ENCODE measurements around the gene DCDC2C. TPM values are rescaled to one million over a fixed set of nuclear protein-coding genes. Genes with fewer than 3 reads are reported as not detected.

Gene DCDC2C
- total and polyA plus RNA-seq, 2 experiments from 2014 or later, result 0.45 TPM; not detected in 1

DNA sequence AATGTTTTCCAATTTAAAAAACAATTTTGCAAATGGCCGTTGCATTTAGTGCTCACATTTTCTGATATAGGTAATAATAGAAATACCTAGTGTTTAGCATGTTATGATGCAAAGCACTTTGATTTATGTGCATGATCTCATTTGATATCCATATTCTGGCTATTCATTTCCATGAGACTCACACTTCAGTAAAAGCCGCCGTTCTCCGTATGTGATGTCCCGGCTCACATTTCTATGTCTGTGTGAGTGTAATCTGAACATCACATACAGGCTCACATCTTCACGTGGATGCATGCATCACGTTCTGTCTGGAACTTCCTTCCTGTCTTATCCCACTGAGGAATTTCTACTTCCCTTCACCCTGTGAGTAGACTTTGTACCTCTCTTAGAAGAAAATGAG lies 45.8 kb downstream of the DCDC2C start (continued):
- TF ChIP-seq, protein P1, sequence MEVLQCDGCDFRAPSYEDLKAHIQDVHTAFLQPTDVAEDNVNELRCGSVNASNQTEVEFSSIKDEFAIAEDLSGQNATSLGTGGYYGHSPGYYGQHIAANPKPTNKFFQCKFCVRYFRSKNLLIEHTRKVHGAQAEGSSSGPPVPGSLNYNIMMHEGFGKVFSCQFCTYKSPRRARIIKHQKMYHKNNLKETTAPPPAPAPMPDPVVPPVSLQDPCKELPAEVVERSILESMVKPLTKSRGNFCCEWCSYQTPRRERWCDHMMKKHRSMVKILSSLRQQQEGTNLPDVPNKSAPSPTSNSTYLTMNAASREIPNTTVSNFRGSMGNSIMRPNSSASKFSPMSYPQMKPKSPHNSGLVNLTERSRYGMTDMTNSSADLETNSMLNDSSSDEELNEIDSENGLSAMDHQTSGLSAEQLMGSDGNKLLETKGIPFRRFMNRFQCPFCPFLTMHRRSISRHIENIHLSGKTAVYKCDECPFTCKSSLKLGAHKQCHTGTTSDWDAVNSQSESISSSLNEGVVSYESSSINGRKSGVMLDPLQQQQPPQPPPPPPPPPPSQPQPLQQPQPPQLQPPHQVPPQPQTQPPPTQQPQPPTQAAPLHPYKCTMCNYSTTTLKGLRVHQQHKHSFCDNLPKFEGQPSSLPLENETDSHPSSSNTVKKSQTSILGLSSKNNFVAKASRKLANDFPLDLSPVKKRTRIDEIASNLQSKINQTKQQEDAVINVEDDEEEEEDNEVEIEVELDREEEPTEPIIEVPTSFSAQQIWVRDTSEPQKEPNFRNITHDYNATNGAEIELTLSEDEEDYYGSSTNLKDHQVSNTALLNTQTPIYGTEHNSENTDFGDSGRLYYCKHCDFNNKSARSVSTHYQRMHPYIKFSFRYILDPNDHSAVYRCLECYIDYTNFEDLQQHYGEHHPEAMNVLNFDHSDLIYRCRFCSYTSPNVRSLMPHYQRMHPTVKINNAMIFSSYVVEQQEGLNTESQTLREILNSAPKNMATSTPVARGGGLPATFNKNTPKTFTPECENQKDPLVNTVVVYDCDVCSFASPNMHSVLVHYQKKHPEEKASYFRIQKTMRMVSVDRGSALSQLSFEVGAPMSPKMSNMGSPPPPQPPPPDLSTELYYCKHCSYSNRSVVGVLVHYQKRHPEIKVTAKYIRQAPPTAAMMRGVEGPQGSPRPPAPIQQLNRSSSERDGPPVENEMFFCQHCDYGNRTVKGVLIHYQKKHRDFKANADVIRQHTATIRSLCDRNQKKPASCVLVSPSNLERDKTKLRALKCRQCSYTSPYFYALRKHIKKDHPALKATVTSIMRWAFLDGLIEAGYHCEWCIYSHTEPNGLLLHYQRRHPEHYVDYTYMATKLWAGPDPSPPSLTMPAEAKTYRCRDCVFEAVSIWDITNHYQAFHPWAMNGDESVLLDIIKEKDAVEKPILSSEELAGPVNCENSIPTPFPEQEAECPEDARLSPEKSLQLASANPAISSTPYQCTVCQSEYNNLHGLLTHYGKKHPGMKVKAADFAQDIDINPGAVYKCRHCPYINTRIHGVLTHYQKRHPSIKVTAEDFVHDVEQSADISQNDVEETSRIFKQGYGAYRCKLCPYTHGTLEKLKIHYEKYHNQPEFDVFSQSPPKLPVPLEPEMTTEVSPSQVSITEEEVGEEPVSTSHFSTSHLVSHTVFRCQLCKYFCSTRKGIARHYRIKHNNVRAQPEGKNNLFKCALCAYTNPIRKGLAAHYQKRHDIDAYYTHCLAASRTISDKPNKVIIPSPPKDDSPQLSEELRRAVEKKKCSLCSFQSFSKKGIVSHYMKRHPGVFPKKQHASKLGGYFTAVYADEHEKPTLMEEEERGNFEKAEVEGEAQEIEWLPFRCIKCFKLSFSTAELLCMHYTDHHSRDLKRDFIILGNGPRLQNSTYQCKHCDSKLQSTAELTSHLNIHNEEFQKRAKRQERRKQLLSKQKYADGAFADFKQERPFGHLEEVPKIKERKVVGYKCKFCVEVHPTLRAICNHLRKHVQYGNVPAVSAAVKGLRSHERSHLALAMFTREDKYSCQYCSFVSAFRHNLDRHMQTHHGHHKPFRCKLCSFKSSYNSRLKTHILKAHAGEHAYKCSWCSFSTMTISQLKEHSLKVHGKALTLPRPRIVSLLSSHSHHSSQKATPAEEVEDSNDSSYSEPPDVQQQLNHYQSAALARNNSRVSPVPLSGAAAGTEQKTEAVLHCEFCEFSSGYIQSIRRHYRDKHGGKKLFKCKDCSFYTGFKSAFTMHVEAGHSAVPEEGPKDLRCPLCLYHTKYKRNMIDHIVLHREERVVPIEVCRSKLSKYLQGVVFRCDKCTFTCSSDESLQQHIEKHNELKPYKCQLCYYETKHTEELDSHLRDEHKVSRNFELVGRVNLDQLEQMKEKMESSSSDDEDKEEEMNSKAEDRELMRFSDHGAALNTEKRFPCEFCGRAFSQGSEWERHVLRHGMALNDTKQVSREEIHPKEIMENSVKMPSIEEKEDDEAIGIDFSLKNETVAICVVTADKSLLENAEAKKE (CRISPR knock-in tag; IDR thresholded peaks at IDR 0.05), result no peak
- TF ChIP-seq JUNB (IDR thresholded peaks at IDR 0.05; ENCODE audit: unreplicated experiment), result no peak
- no peak for TF ChIP-seq ZNF331 (CRISPR knock-in tag; IDR thresholded peaks at IDR 0.05; ENCODE audit: low read depth)
- no peak for TF ChIP-seq EZH2 (IDR thresholded peaks at IDR 0.05; ENCODE audit: low read depth, unreplicated experiment)
- no peak for TF ChIP-seq CREB1 (CRISPR knock-in tag; IDR thresholded peaks at IDR 0.05; ENCODE audit: low read depth)
- no peak for TF ChIP-seq POLR2AphosphoS5 (IDR thresholded peaks at IDR 0.05; ENCODE audit: low read depth)
- no peak for TF ChIP-seq ETS1 (IDR thresholded peaks at IDR 0.05)
- no peak for TF ChIP-seq EZH2phosphoT487 (IDR thresholded peaks at IDR 0.05; ENCODE audit: unreplicated experiment)

- Mint-ChIP-seq H3K4me3 (no peak overlapping the region), H3K27me3 (ENCODE audit: insufficient read depth, low read depth, poor library complexity) (peaks cover 3% of the 10 kb centered on the region), H3K4me1 (peaks cover 9% of the 10 kb centered on the region; the same call in 2 of the 3 replicates), H3K27ac (no peak overlapping the region), H3K36me3 (ENCODE audit: low read depth) (peaks cover 13% of the 10 kb centered on the region; the same call in 2 of the 3 replicates), H3K9me3 (peaks cover 70% of the 10 kb centered on the region)
- DNase-seq (ENCODE audit: low spot score), result no peak
- Histone ChIP-seq H3K4me1 (ENCODE audit: insufficient read depth) (peaks cover 7% of the 10 kb centered on the region), H3K9me2 (ENCODE audit: insufficient read depth) (peaks cover 7% of the 10 kb centered on the region; the same call in 1 of the 2 replicates), H3K27me3 (ENCODE audit: insufficient read depth) (no peaks in the 10 kb centered on the region), H4K20me1 (replicated peaks; ENCODE audit: insufficient read depth) (no peaks in the 10 kb centered on the region), H3K27ac (ENCODE audit: low read depth) (no peak overlapping the region), H3F3A (replicated peaks; ENCODE audit: low read depth) (peaks cover 15% of the 10 kb centered on the region), H3K79me2 (replicated peaks; ENCODE audit: insufficient read depth) (no peaks in the 10 kb centered on the region), H3K4me3 (no peak overlapping the region), H3K36me3 (ENCODE audit: insufficient read depth) (no peaks in the 10 kb centered on the region), H2AFZ (no peak overlapping the region), H3K4me2 (no peak overlapping the region)
- no peak for ATAC-seq
- TF ChIP-seq EZH2 (IDR thresholded peaks at IDR 0.05; ENCODE audit: low read depth, unreplicated experiment) (no peak), JUNB (IDR thresholded peaks at IDR 0.05; ENCODE audit: unreplicated experiment) (no peak), STAT1 (IDR thresholded peaks at IDR 0.05; ENCODE audit: unreplicated experiment) (no peak), POLR2AphosphoS5 (IDR thresholded peaks at IDR 0.05; ENCODE audit: low read depth) (no peak)
- TF ChIP-seq, protein P2, sequence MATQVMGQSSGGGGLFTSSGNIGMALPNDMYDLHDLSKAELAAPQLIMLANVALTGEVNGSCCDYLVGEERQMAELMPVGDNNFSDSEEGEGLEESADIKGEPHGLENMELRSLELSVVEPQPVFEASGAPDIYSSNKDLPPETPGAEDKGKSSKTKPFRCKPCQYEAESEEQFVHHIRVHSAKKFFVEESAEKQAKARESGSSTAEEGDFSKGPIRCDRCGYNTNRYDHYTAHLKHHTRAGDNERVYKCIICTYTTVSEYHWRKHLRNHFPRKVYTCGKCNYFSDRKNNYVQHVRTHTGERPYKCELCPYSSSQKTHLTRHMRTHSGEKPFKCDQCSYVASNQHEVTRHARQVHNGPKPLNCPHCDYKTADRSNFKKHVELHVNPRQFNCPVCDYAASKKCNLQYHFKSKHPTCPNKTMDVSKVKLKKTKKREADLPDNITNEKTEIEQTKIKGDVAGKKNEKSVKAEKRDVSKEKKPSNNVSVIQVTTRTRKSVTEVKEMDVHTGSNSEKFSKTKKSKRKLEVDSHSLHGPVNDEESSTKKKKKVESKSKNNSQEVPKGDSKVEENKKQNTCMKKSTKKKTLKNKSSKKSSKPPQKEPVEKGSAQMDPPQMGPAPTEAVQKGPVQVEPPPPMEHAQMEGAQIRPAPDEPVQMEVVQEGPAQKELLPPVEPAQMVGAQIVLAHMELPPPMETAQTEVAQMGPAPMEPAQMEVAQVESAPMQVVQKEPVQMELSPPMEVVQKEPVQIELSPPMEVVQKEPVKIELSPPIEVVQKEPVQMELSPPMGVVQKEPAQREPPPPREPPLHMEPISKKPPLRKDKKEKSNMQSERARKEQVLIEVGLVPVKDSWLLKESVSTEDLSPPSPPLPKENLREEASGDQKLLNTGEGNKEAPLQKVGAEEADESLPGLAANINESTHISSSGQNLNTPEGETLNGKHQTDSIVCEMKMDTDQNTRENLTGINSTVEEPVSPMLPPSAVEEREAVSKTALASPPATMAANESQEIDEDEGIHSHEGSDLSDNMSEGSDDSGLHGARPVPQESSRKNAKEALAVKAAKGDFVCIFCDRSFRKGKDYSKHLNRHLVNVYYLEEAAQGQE (IDR thresholded peaks at IDR 0.05; ENCODE audit: unreplicated experiment), result no peak
Measured at GRCh38 chr2:3751251-3751650, 47.9 kb downstream of the DCDC2C start.

Data from GM23338 (cell line).